Smooth muscle cell (in vitro differentiated cells): ENCODE data around the gene SCN9A. TPM values are rescaled to one million over a fixed set of nuclear protein-coding genes. Genes with fewer than 3 reads are reported as not detected.

Experiments used
- DNase-seq: peaks from one replicate; lab custom pipeline; 2025; ENCODE audit not compliant: unreplicated experiment; lab: John Stamatoyannopoulos, UW
- H2AFZ ChIP-seq: fragments of 200-600 bp; sonication (generic); 2 replicates; pipeline ENCODE4 v1.6.0; 2016; ENCODE audit warnings: antibody characterized with exemption, low read depth, mild to moderate bottlenecking
- H3F3A ChIP-seq: fragments of 200-600 bp; sonication (generic); 2 replicates; pipeline ENCODE4 v1.6.0; 2017; ENCODE audit warnings: antibody characterized with exemption, low read depth
- H3K27ac ChIP-seq: fragments of 200-600 bp; sonication (generic); 2 replicates; pipeline ENCODE4 v1.5.1; 2016; ENCODE audit warnings: low read depth, mild to moderate bottlenecking
- H3K27me3 ChIP-seq: fragments of 200-600 bp; sonication (generic); 2 replicates; pipeline ENCODE4 v1.6.1; 2016; ENCODE audit warnings: low read depth, mild to moderate bottlenecking
- H3K36me3 ChIP-seq: fragments of 200-600 bp; sonication (generic); 2 replicates; pipeline ENCODE4 v1.5.1; 2016; ENCODE audit warnings: low read depth
- H3K4me1 ChIP-seq: fragments of 200-600 bp; sonication (generic); 2 replicates; pipeline ENCODE4 v1.5.1; 2016; ENCODE audit warnings: low read depth
- H3K4me2 ChIP-seq: fragments of 200-600 bp; sonication (generic); 2 replicates; pipeline ENCODE4 v1.6.0; 2016; ENCODE audit warnings: mild to moderate bottlenecking
- H3K4me3 ChIP-seq: fragments of 200-600 bp; sonication (generic); 2 replicates; pipeline ENCODE4 v1.5.1; 2016; ENCODE audit warnings: mild to moderate bottlenecking
- H3K79me2 ChIP-seq: fragments of 200-600 bp; sonication (generic); 2 replicates; pipeline ENCODE4 v1.6.0; 2016; ENCODE audit warnings: low read depth, mild to moderate bottlenecking
- H3K9ac ChIP-seq: fragments of 200-600 bp; sonication (generic); 2 replicates; pipeline ENCODE4 v1.6.0; 2016; ENCODE audit warnings: low read depth
- H3K9me3 ChIP-seq: fragments of 200-600 bp; sonication (generic); replicated peaks from 2 replicates; pipeline ENCODE4 v1.5.1; 2016; ENCODE audit warnings: low read depth
- H4K20me1 ChIP-seq: fragments of 200-600 bp; sonication (generic); 2 replicates; pipeline ENCODE4 v1.6.0; 2016; ENCODE audit warnings: low read depth
- WGBS: methylation state at CpG from one replicate; pipeline ENCODE4 v1.1.7; 2016; ENCODE audit warnings: low lambda C conversion rate; 5-methylcytosine and 5-hydroxymethylcytosine counted together
- polyA plus RNA-seq: library from polyadenylated mRNA; unstranded; fragments of >200 nt; fragmentation: Nextera tagmentation; extraction: Ambion mirVana; gene quantifications from 2 replicates; pipeline ENCODE4 v1.2.1, GENCODE V29; 2016
- total RNA-seq: library from RNA; depleted of rRNA; stranded (reverse); fragments of >200 nt; gene quantifications from 2 replicates; pipeline ENCODE4 v1.2.3, GENCODE V29; 2014
- TF ChIP-seq, protein P1 (sequence below): fragments of 200-600 bp; sonication (generic); IDR thresholded peaks from 2 replicates; pipeline ENCODE4 v1.5.1; 2017; ENCODE audit warnings: borderline replicate concordance, mild to moderate bottlenecking, antibody characterized with exemption; ENCODE audit not compliant: insufficient read depth, poor library complexity, severe bottlenecking

The SCN9A gene
- total and polyA plus RNA-seq, 2 experiments from 2014 or later: 0.49 TPM; not detected in 1

DNA sequence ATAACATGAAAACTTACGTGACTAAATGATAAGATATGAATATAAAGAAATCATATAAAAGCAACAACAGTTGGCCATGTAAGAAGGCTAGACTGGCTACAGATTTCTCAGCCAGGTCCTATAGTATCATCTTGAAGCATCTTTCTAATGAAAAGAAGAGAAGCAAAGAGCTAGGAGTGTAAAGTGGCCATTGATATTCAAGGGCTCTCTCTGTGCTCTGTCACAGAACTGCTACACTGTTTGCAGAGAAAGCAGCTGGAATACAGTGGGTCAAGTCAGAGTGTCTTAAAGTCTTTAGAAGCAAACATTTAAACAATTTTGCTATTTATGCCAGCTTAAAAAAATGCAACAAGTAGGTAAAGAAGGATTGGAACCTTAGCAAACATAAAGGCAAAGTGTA lies 118.8 kb downstream of the SCN9A start:
- TF ChIP-seq, protein P1, sequence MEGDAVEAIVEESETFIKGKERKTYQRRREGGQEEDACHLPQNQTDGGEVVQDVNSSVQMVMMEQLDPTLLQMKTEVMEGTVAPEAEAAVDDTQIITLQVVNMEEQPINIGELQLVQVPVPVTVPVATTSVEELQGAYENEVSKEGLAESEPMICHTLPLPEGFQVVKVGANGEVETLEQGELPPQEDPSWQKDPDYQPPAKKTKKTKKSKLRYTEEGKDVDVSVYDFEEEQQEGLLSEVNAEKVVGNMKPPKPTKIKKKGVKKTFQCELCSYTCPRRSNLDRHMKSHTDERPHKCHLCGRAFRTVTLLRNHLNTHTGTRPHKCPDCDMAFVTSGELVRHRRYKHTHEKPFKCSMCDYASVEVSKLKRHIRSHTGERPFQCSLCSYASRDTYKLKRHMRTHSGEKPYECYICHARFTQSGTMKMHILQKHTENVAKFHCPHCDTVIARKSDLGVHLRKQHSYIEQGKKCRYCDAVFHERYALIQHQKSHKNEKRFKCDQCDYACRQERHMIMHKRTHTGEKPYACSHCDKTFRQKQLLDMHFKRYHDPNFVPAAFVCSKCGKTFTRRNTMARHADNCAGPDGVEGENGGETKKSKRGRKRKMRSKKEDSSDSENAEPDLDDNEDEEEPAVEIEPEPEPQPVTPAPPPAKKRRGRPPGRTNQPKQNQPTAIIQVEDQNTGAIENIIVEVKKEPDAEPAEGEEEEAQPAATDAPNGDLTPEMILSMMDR: no peak
- WGBS: 88% methylated on average over 1 of the region's 1 CpG

DNA sequence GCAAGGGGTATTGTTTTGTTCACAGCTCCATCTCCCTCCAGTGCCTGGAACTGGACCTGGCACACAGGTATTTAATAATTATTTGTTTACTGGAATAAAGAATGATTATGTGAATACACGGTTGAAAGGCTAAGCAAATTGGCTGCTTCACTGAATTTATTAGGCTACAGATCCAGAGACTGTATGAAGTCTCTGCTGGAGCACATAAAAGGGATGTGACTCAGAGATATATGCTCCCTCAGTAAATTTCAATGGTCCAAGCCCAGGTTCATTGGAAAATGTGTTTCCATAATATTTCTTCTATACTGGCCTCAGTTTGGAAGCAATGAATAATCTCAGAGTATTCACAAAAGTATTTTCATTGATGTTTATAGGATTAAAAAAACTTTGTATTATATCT lies 126.4 kb downstream of the SCN9A start:
- H3K9ac ChIP-seq: no peak overlapping the region
- WGBS: 90% methylated on average over 1 of the region's 1 CpG
- H3K27me3 ChIP-seq: no peaks in the 10 kb centered on the region
- H3K9me3 ChIP-seq: no peaks in the 10 kb centered on the region
- H4K20me1 ChIP-seq: no peaks in the 10 kb centered on the region
- H2AFZ ChIP-seq: no peak overlapping the region
- no peak overlapping the region for H3K4me3 ChIP-seq
- TF ChIP-seq, protein P1: no peak
- no peaks in the 10 kb centered on the region for H3F3A ChIP-seq
- no peak overlapping the region for H3K27ac ChIP-seq
- H3K4me1 ChIP-seq: no peaks in the 10 kb centered on the region
- H3K79me2 ChIP-seq: no peaks in the 10 kb centered on the region
- no peak overlapping the region for H3K4me2 ChIP-seq
- no peaks in the 10 kb centered on the region for H3K36me3 ChIP-seq
- no peak for DNase-seq

More for the DNA sequence above, 118.8 kb downstream of the SCN9A start:
- Histone ChIP-seq H4K20me1 (no peaks in the 10 kb centered on the region), H3K9me3 (no peaks in the 10 kb centered on the region), H3K4me3 (no peak overlapping the region), H3K4me2 (no peak overlapping the region), H3K27me3 (no peaks in the 10 kb centered on the region), H3K27ac (no peak overlapping the region), H2AFZ (no peak overlapping the region), H3K36me3 (no peaks in the 10 kb centered on the region), H3K4me1 (no peaks in the 10 kb centered on the region), H3K9ac (no peak overlapping the region), H3K79me2 (no peaks in the 10 kb centered on the region), H3F3A (no peaks in the 10 kb centered on the region)
- no peak for DNase-seq

DNA sequence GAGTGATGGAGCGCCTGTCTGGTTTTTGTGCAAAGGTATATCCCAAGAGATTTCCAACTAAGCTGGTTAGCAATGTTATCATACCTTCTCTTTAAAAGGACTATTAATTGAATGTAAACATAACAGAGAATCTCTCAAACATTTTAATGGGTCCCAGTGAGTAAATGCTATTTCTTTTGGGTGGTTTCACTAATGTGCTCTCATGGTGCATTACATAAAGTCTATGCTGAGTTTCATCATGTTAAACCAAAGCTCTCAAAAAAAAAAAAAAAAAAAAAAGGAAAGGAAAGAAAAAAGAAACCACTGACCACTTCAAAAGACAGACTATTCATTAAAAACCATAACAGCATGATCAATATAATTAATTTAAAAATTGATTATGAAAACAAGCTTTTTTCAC lies 128.8 kb downstream of the SCN9A start:
- no peak for DNase-seq
- H3K9me3 ChIP-seq: no peaks in the 10 kb centered on the region
- no peaks in the 10 kb centered on the region for H3K36me3 ChIP-seq
- H3K4me1 ChIP-seq: no peaks in the 10 kb centered on the region
- no peaks in the 10 kb centered on the region for H3K79me2 ChIP-seq
- H3K9ac ChIP-seq: no peak overlapping the region
- TF ChIP-seq, protein P1: no peak
- H3F3A ChIP-seq: no peaks in the 10 kb centered on the region
- H2AFZ ChIP-seq: no peak overlapping the region
- H3K27ac ChIP-seq: no peak overlapping the region
- H3K4me2 ChIP-seq: no peak overlapping the region
- WGBS: 97% methylated on average over 1 of the region's 1 CpG
- H3K4me3 ChIP-seq: no peak overlapping the region
- no peaks in the 10 kb centered on the region for H3K27me3 ChIP-seq
- no peaks in the 10 kb centered on the region for H4K20me1 ChIP-seq

DNA sequence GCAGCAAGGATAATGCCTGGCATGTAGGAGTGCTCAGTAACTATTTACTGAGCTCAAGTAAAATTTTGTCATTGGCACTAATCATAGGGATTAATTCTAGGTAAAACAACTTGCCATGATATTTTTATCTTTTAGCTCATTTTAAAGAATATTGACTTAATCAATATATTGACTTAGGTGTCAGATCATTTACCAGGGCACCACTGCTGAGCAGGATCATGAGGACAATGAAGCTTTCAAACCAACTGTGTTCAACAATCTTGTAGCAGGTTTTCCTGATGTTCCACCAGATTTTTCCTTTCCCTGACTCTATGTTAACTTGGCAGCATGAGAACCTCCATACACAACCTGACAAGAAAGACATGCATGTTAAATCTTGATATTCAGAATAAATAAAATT lies 133.4 kb downstream of the SCN9A start:
- H3K9ac ChIP-seq: no peak overlapping the region
- no peak overlapping the region for H3K4me3 ChIP-seq
- TF ChIP-seq, protein P1: no peak
- no peak overlapping the region for H2AFZ ChIP-seq
- no peaks in the 10 kb centered on the region for H3K27me3 ChIP-seq
- no peaks in the 10 kb centered on the region for H3F3A ChIP-seq
- H3K4me1 ChIP-seq: no peaks in the 10 kb centered on the region
- H4K20me1 ChIP-seq: no peaks in the 10 kb centered on the region
- H3K4me2 ChIP-seq: no peak overlapping the region
- H3K27ac ChIP-seq: no peak overlapping the region
- H3K9me3 ChIP-seq: no peaks in the 10 kb centered on the region
- H3K79me2 ChIP-seq: no peaks in the 10 kb centered on the region
- no peaks in the 10 kb centered on the region for H3K36me3 ChIP-seq
- no peak for DNase-seq
